T-helper 2 cell treated with Interferon-gamma antibody and Interleukin-4, amounts not matched to agents 100 ng/mL and 5 ng/mL, for 36 hours (primary cell): ENCODE results near the gene TMEM154. TPM values are rescaled to one million over a fixed set of nuclear protein-coding genes. Genes with fewer than 3 reads are reported as not detected.

Experiments used
- intact Hi-C: fragments of 100-400 bp; cut with micrococcal nuclease; formaldehyde crosslinking; loops from one replicate; pipeline ENCODE4 v1.15.1; 2023
- total RNA-seq: library from RNA; stranded (reverse); gene quantifications from 2 replicates; pipeline ENCODE4 v1.2.3, GENCODE V29; 2022

The TMEM154 gene
- 27.6 and 29.7 TPM in 2 replicates for total RNA-seq

GRCh38 chr4:152679414-152680281, at the start of gene TMEM154:
Gene TMEM154, minus strand, starts transcription at chr4:152679997. Its CDS starts 64 bp downstream, at chr4:152679933.
- intact Hi-C loops: loop anchor here (1.0 to 5.0 kb wide), 4 partner anchors 17 to 143 kb away; partner anchors contain the start of genes ARFIP1, FBXW7 and TIGD4

GRCh38 chr4:152729466-152729865, 49.7 kb upstream of the TMEM154 start:
- intact Hi-C loops: no loop called here

GRCh38 chr4:152728343-152728742, 48.5 kb upstream of the TMEM154 start:
- intact Hi-C loops: no loop called here

- intact Hi-C loops: no loop called here
Measured at GRCh38 chr4:152727784-152728183, 48.0 kb upstream of the TMEM154 start.

GRCh38 chr4:152724494-152724893, 44.7 kb upstream of the TMEM154 start:
- intact Hi-C loops: no loop called here

- intact Hi-C loops: no loop called here
Measured at GRCh38 chr4:152723236-152723635, 43.4 kb upstream of the TMEM154 start.

GRCh38 chr4:152719801-152720556, 40.2 kb upstream of the TMEM154 start:
- intact Hi-C loops: no loop called here

- intact Hi-C loops: no loop called here
Measured at GRCh38 chr4:152719291-152719690, 39.5 kb upstream of the TMEM154 start.

- intact Hi-C loops: no loop called here
Measured at GRCh38 chr4:152715076-152715475, 35.3 kb upstream of the TMEM154 start.

- intact Hi-C loops: no loop called here
Measured at GRCh38 chr4:152713951-152714705, 34.3 kb upstream of the TMEM154 start.

- intact Hi-C loops: no loop called here
Measured at GRCh38 chr4:152709675-152710438, 30.1 kb upstream of the TMEM154 start.

- intact Hi-C loops: no loop called here
Measured at GRCh38 chr4:152708796-152709195, 29.0 kb upstream of the TMEM154 start.

- intact Hi-C loops: no loop called here
Measured at GRCh38 chr4:152708361-152708760, 28.6 kb upstream of the TMEM154 start.

- intact Hi-C loops: no loop called here
Measured at GRCh38 chr4:152707632-152708031, 27.8 kb upstream of the TMEM154 start.

- intact Hi-C loops: no loop called here
Measured at GRCh38 chr4:152705903-152706302, 26.1 kb upstream of the TMEM154 start.

- intact Hi-C loops: no loop called here
Measured at GRCh38 chr4:152704788-152705187, 25.0 kb upstream of the TMEM154 start.

GRCh38 chr4:152700151-152700550, 20.4 kb upstream of the TMEM154 start:
- intact Hi-C loops: no loop called here

- intact Hi-C loops: no loop called here
Measured at GRCh38 chr4:152699313-152699712, 19.5 kb upstream of the TMEM154 start.

- intact Hi-C loops: no loop called here
Measured at GRCh38 chr4:152698089-152698499, 18.3 kb upstream of the TMEM154 start.

GRCh38 chr4:152697284-152698088, 17.7 kb upstream of the TMEM154 start:
- intact Hi-C loops: loop anchor here (2.0 kb wide), 1 partner anchor 19 kb away; the partner anchor contains the start of gene TMEM154
